NB4 (cell line): ENCODE results near the gene EXTL1.

Experiments
- DNase-seq: peaks from one replicate; pipeline ENCODE4 v3.0.0; 2010; ENCODE audit warnings: low read depth
- H3K4me3 ChIP-seq: one replicate; pipeline ENCODE4 v1.5.1; 2011; ENCODE audit warnings: mild to moderate bottlenecking, low read depth, low read length, moderate library complexity
- MYC ChIP-seq: IDR thresholded peaks from 2 replicates; pipeline ENCODE4 v1.6.1; 2011; ENCODE audit warnings: low read depth, low read length
- POLR2A ChIP-seq: IDR thresholded peaks from 2 replicates; pipeline ENCODE4 v1.6.1; 2011; ENCODE audit warnings: mild to moderate bottlenecking; ENCODE audit not compliant: insufficient read length; ENCODE audit errors: extremely low read depth
- TF ChIP-seq, protein P1 (sequence below): IDR thresholded peaks from one replicate; pipeline ENCODE4 v1.5.1; 2012; ENCODE audit warnings: low read depth, low read length
- TF ChIP-seq, protein P2 (sequence below): IDR thresholded peaks from 2 replicates; pipeline ENCODE4 v1.6.1; 2011; ENCODE audit warnings: low read depth, low read length

The EXTL1 gene

DNA sequence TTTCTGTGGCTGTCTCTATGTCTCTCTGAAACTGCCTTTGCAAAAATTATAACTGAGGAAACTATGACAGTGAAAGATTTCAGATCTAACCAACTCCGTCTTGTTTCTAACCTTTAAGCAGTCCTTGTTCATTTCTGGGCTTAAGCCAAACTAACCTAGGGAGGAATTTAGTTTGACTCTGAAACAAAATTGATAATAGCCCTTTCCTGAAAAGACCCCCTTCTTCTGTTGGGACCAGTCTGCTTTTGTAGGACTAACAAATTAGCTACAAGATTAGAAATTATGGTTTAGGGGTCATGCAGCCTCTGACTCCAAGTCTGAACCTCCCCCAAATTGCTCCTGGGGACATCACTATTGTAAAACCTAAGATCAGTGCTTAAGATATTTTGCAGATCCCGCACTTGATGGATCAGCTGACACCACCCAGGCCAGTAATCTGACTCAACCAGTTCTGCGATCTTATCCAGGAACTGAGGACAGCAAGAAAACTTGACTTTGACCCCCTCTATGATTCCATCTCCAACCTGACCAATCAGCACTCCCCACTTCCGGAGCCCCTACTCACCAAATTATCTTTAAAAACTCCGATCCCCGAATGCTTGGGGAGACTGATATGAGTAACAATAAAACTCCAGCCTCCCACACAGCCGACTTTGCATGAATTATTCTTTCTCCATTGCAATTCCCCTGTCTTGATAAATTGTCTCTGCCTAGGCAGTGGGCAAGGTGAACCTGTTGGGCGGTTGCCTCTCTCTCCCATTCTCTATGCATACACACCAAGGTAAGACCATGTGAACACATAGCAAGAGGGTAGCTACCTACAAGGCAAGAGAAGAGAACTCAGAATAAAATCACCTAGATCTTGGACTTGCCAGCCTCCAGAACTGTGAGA lies 57.0 kb downstream of the EXTL1 start:
- no peak overlapping the region for H3K4me3 ChIP-seq
- TF ChIP-seq, protein P1, sequence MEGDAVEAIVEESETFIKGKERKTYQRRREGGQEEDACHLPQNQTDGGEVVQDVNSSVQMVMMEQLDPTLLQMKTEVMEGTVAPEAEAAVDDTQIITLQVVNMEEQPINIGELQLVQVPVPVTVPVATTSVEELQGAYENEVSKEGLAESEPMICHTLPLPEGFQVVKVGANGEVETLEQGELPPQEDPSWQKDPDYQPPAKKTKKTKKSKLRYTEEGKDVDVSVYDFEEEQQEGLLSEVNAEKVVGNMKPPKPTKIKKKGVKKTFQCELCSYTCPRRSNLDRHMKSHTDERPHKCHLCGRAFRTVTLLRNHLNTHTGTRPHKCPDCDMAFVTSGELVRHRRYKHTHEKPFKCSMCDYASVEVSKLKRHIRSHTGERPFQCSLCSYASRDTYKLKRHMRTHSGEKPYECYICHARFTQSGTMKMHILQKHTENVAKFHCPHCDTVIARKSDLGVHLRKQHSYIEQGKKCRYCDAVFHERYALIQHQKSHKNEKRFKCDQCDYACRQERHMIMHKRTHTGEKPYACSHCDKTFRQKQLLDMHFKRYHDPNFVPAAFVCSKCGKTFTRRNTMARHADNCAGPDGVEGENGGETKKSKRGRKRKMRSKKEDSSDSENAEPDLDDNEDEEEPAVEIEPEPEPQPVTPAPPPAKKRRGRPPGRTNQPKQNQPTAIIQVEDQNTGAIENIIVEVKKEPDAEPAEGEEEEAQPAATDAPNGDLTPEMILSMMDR: no peak
- TF ChIP-seq, protein P2, sequence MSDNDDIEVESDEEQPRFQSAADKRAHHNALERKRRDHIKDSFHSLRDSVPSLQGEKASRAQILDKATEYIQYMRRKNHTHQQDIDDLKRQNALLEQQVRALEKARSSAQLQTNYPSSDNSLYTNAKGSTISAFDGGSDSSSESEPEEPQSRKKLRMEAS: no peak
- TF ChIP-seq POLR2A (no peak), MYC (no peak)
- no peak for DNase-seq

DNA sequence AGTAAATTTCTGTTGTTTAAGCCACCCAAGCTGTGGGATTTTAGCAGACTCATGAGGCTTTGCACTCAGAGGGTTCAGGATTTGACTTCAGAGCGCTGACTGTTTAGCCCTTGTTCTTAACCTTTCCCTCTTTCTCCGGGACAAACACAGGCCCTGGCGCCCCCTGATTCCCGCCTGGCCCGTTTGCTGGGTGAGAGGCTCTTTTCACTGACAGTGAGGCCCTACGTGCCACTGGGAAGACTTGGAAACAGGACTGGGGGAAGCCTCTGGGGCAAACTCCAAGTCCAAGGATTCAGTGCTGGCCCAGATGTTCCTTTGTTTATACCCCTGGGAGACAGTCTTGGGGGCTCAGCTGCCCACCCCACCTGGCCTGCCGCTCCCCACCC lies 57.6 kb downstream of the EXTL1 start:
- TF ChIP-seq, protein P2: no peak
- TF ChIP-seq POLR2A (no peak), MYC (no peak)
- TF ChIP-seq, protein P1: no peak
- H3K4me3 ChIP-seq: no peak overlapping the region
- DNase-seq: no peak

DNA sequence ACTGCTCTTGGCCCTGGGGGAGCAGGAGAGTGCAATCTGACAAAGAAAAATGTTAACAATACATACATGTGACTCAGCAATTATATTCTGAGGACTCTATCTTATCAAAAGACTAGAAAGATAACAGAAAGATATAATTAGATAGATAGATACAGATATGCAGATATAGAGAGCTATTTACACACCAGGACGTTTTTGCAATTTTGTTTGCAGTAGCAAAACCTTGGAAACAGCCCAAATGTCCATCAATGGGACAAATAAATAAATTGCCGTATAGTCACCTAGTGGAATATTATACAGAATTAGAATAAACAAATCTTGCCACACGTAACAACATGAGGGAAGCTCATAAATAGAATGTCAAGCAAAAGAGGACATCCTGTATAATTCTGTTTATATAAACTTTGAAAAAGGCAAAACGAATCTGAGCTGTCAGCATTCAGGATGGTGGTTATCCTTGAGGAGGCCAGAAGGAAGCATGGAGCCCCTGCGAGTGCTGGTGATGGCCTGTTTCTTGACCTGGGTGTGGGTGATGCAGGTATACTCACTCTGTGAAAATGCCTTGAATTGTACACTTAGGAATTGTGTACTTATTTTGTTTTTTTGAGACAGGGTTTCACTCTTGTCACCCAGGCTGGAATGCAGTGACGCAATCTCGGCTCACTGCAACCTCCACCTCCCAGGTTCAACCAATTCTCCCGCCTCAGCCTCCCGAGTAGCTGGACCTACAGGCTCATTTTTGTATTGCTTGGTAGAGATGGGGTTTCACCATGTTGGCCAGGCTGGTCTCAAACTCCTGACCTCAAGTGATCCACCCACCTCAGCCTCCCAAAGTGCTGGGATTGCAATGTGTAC lies 58.6 kb downstream of the EXTL1 start:
- no peak for DNase-seq
- no peak overlapping the region for H3K4me3 ChIP-seq
- no peak for TF ChIP-seq POLR2A
- TF ChIP-seq MYC: no peak
- TF ChIP-seq, protein P1: no peak
- TF ChIP-seq, protein P2: no peak

DNA sequence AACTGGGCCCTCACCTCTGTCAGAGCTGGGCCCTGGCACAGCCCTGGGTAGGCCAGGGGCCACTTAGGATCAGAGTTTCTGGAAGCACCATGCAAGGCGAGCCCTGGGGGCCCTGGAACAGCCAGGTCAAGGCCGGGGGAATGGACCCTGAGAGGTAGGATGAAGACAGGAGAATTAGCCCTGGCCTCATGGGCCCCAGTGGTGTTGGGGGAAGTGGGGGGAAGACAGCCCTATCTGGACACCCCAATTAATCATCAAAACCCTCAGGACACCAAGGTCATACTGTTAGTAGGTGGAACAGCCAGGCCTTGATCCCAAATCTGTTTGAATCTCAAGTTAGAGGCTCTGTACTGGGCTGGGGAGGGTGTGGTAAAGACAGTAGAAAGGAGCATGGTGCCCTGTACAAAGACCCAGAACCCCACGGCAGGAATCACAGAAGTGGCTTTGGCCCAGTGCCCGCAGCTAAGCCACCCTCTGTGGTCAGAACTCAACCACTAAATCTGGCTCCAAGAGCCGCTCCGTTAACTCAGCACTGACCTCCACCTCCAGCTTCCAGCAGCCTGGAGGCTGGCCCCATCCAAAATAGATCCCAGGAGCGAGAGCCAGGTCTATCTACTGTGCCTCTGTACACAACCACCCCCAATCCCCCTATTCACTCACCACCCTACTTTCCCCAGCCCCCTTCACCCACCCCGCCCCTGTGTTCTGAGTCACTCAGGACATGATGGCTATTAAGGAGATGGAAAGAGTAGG lies 59.9 kb downstream of the EXTL1 start:
- TF ChIP-seq MYC: no peak
- TF ChIP-seq POLR2A: no peak
- TF ChIP-seq, protein P2: no peak
- TF ChIP-seq, protein P1: no peak
- DNase-seq: no peak

DNA sequence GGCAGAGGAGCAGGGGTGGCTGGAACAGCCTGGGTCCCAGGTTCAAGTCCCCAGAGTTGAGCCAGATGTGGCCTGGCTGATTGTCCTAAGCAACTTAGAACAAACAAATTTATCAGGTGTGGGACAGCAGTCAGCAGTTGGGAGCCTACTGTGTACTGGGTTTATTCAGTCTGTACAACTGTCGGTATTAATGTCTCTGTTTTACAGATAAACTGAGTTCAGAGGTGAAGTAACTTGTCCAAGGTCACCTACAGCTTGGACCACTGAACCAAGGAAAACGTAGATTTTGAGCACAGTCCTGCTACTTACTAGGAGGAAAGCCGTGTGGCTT lies 60.4 kb downstream of the EXTL1 start:
- TF ChIP-seq POLR2A (no peak), MYC (no peak)
- TF ChIP-seq, protein P2: no peak
- TF ChIP-seq, protein P1: no peak
- H3K4me3 ChIP-seq: no peak overlapping the region
- no peak for DNase-seq

More for the DNA sequence above, 59.9 kb downstream of the EXTL1 start:
- H3K4me3 ChIP-seq: no peak overlapping the region
